ENCODE results near the gene CPEB3.
"Not testable (repeated sequence)": the region's sequence is repeated elsewhere in the genome, so short reads cannot be mapped to it uniquely, and the experiment has no call there.

- TF ChIP-seq CTCF, POLR2A (IDR thresholded peaks at IDR 0.05): not testable (repeated sequence)
These were observed 156.8 kb downstream of the CPEB3 start for GRCh38 chr10:92134049-92134448.
